ENCODE data around the gene ARL6IP4.

DNA sequence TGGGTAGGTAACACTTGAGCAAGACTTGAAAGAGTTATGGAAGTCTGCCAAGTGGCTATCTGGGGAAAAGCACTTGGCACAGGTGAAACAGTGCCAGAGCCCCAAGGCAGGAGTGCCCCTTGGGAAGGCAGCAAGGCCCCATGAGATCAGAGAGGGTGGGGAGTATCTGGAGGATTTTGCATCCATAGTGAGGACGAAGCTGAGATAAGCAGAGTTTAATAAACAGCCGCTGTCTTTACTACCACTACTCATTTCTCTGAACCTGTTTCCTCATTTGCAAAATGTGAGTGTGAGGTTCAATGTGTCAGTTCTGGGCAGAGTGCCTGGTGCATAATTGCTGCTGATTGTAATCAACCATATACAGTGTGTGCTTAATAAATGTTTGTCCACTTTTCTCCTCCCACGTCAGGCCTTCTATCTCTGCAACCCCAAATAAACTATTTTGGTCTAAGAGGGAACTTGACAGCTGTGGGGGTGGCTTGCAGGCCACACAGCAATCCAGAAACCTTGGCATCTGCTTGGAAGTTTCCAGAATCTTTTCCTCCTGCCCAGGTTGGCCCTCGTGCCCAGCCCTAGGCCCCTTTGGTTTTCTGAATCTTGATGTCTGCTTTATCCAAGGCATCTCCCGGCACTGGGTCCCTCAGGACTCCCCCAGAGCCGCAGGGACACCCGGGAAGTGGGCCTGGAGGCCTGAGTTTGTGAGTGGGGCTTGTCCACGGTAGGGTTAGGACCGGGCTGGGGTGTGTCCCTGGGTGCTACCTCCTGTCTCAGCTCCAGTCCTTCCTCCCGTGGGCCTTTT is 18.8 kb upstream of the ARL6IP4 start:
- TF ChIP-seq, protein P1, sequence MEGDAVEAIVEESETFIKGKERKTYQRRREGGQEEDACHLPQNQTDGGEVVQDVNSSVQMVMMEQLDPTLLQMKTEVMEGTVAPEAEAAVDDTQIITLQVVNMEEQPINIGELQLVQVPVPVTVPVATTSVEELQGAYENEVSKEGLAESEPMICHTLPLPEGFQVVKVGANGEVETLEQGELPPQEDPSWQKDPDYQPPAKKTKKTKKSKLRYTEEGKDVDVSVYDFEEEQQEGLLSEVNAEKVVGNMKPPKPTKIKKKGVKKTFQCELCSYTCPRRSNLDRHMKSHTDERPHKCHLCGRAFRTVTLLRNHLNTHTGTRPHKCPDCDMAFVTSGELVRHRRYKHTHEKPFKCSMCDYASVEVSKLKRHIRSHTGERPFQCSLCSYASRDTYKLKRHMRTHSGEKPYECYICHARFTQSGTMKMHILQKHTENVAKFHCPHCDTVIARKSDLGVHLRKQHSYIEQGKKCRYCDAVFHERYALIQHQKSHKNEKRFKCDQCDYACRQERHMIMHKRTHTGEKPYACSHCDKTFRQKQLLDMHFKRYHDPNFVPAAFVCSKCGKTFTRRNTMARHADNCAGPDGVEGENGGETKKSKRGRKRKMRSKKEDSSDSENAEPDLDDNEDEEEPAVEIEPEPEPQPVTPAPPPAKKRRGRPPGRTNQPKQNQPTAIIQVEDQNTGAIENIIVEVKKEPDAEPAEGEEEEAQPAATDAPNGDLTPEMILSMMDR (IDR thresholded peaks at IDR 0.05): no peak
- TF ChIP-seq POLR2A (IDR thresholded peaks at IDR 0.05): no peak

All from esophagus squamous epithelium (tissue), 4 donors.